Measurements from ENCODE around the gene RBBP8NL. TPM values are rescaled to one million over a fixed set of nuclear protein-coding genes. Genes with fewer than 3 reads are reported as not detected.

The RBBP8NL gene
- total RNA-seq, 2 experiments from 2014 or later: not detected

- no peak overlapping the region for H3K27ac ChIP-seq (ENCODE audit: low read depth in 1 of 2, low read length in 2 of 2)
- H3K4me1 ChIP-seq (ENCODE audit: insufficient read depth, low read length): peaks cover 19% of the 10 kb centered on the region
- ChIA-PET POLR2A (interaction anchor here (0.6 kb wide), 1 partner anchor 525 kb away, joined by 3 read pairs; no protein-coding TSS in a partner anchor), CTCF (interaction anchor here (0.5 kb wide), 1 partner anchor 26 kb away, joined by 3 read pairs; no protein-coding TSS in a partner anchor)
- no peaks in the 10 kb centered on the region for H3K27me3 ChIP-seq (ENCODE audit: control insufficient read depth in 1 of 2, insufficient read depth in 2 of 2, low read length in 2 of 2)
- H3K9me3 ChIP-seq (ENCODE audit: control insufficient read depth in 1 of 2, insufficient read depth in 1 of 2, low read length in 2 of 2): no peaks in the 10 kb centered on the region
- peaks cover 24% of the 10 kb centered on the region for H3K4me1 Mint-ChIP-seq (ENCODE audit: low read depth)
- no peaks in the 10 kb centered on the region for H3K9me3 Mint-ChIP-seq
- H3K27me3 Mint-ChIP-seq: no peaks in the 10 kb centered on the region
- peaks cover 46% of the 10 kb centered on the region for H3K36me3 ChIP-seq (ENCODE audit: insufficient read depth, low read length)
- peaks cover 51% of the 10 kb centered on the region for H3K36me3 Mint-ChIP-seq (ENCODE audit: low read depth)
- intact Hi-C loops (cut with DNase I, micrococcal nuclease): no loop called here
- H3K4me3 ChIP-seq (ENCODE audit: low read length): no peak overlapping the region
- H3K4me3 Mint-ChIP-seq: no peak overlapping the region
- ATAC-seq (ENCODE audit: poor library complexity) (no peak), DNase-seq (no peak)
- H3K27ac Mint-ChIP-seq: no peak overlapping the region
- TF ChIP-seq CTCF (IDR thresholded peaks at IDR 0.05): no peak
Observed at GRCh38 chr20:62391165-62392076, 35.9 kb downstream of the RBBP8NL start.

- Histone ChIP-seq H3K27ac (ENCODE audit: low read depth in 1 of 2, low read length in 2 of 2) (no peak overlapping the region), H3K36me3 (ENCODE audit: insufficient read depth, low read length) (peaks cover 46% of the 10 kb centered on the region), H3K9me3 (ENCODE audit: control insufficient read depth in 1 of 2, insufficient read depth in 1 of 2, low read length in 2 of 2) (no peaks in the 10 kb centered on the region), H3K4me1 (ENCODE audit: insufficient read depth, low read length) (peaks cover 28% of the 10 kb centered on the region), H3K4me3 (ENCODE audit: low read length) (no peak overlapping the region), H3K27me3 (ENCODE audit: control insufficient read depth in 1 of 2, insufficient read depth in 2 of 2, low read length in 2 of 2) (no peaks in the 10 kb centered on the region)
- DNase-seq (no peak), ATAC-seq (ENCODE audit: poor library complexity) (no peak)
- Mint-ChIP-seq H3K27ac (no peak overlapping the region), H3K9me3 (no peaks in the 10 kb centered on the region), H3K4me1 (ENCODE audit: low read depth) (peaks cover 32% of the 10 kb centered on the region), H3K27me3 (no peaks in the 10 kb centered on the region), H3K4me3 (peak overlapping the region; percentile 10), H3K36me3 (ENCODE audit: low read depth) (peaks cover 56% of the 10 kb centered on the region)
- POLR2A ChIA-PET: interaction anchor here (0.6 kb wide), 1 partner anchor 526 kb away, joined by 3 read pairs; no protein-coding TSS in a partner anchor
- TF ChIP-seq CTCF (IDR thresholded peaks at IDR 0.05): no peak
- intact Hi-C loops (cut with DNase I, micrococcal nuclease): no loop called here
- CTCF ChIA-PET: interaction anchor here (0.5 kb wide), 1 partner anchor 26 kb away, joined by 3 read pairs; no protein-coding TSS in a partner anchor
Observed at GRCh38 chr20:62390317-62391164, 36.8 kb downstream of the RBBP8NL start.

- POLR2A ChIA-PET: no interaction called here
- intact Hi-C loops (cut with DNase I, micrococcal nuclease): loop anchor here (5.0 to 10.0 kb wide), 3 partner anchors 267 to 825 kb away; partner anchors contain the start of genes LSM14B (in 1 of the 2), MRGBP (in 1 of the 2) and YTHDF1 (in 1 of the 2)
- no peak for ATAC-seq (ENCODE audit: poor library complexity)
- Histone ChIP-seq H3K27me3 (ENCODE audit: control insufficient read depth in 1 of 2, insufficient read depth in 2 of 2, low read length in 2 of 2) (no peaks in the 10 kb centered on the region), H3K4me3 (ENCODE audit: low read length) (no peak overlapping the region), H3K9me3 (ENCODE audit: control insufficient read depth in 1 of 2, insufficient read depth in 1 of 2, low read length in 2 of 2) (no peaks in the 10 kb centered on the region), H3K4me1 (ENCODE audit: insufficient read depth, low read length) (peaks cover 33% of the 10 kb centered on the region), H3K36me3 (ENCODE audit: insufficient read depth, low read length) (peaks cover 45% of the 10 kb centered on the region), H3K27ac (ENCODE audit: low read depth in 1 of 2, low read length in 2 of 2) (no peak overlapping the region)
- H3K4me3 Mint-ChIP-seq: no peak overlapping the region
- no peaks in the 10 kb centered on the region for H3K9me3 Mint-ChIP-seq
- H3K36me3 Mint-ChIP-seq (ENCODE audit: low read depth): peaks cover 47% of the 10 kb centered on the region
- TF ChIP-seq CTCF (IDR thresholded peaks at IDR 0.05): no peak
- H3K4me1 Mint-ChIP-seq (ENCODE audit: low read depth): peaks cover 38% of the 10 kb centered on the region
- CTCF ChIA-PET: no interaction called here
- H3K27me3 Mint-ChIP-seq: no peaks in the 10 kb centered on the region
- DNase-seq: no peak
- peak overlapping the region; percentile 91 for H3K27ac Mint-ChIP-seq
Observed at GRCh38 chr20:62389601-62390087, 37.7 kb downstream of the RBBP8NL start.

Measured in CD4-positive, alpha-beta T cell (primary cell).